Ishikawa (cell line): ENCODE results near the gene STAMBPL1.

ENCODE experiments used
- CEBPB ChIP-seq: IDR thresholded peaks from 2 replicates; pipeline ENCODE4 v1.6.1; 2012
- CREB1 ChIP-seq: IDR thresholded peaks from 2 replicates; pipeline ENCODE4 v1.6.1; 2012; ENCODE audit warnings: low read depth
- EP300 ChIP-seq: IDR thresholded peaks from 2 replicates; pipeline ENCODE4 v1.6.1; 2012; ENCODE audit warnings: borderline replicate concordance
- FOXM1 ChIP-seq: IDR thresholded peaks from 2 replicates; pipeline ENCODE4 v1.6.1; 2012; ENCODE audit warnings: low read depth, borderline replicate concordance
- NFIC ChIP-seq: IDR thresholded peaks from 2 replicates; pipeline ENCODE4 v1.6.1; 2012
- RAD21 ChIP-seq: IDR thresholded peaks from 2 replicates; pipeline ENCODE4 v1.6.1; 2012; ENCODE audit warnings: low read depth
- REST ChIP-seq: IDR thresholded peaks from 2 replicates; pipeline ENCODE4 v1.6.1; 2012; ENCODE audit warnings: low read depth, mild to moderate bottlenecking
- TAF1 ChIP-seq: IDR thresholded peaks from 2 replicates; pipeline ENCODE4 v1.6.1; 2012; ENCODE audit warnings: low read depth, mild to moderate bottlenecking
- TEAD4 ChIP-seq: IDR thresholded peaks from 2 replicates; pipeline ENCODE4 v1.6.1; 2012
- USF1 ChIP-seq: IDR thresholded peaks from 2 replicates; pipeline ENCODE4 v1.6.1; 2012
- YY1 ChIP-seq: IDR thresholded peaks from 2 replicates; pipeline ENCODE4 v1.6.1; 2012; ENCODE audit warnings: low read depth
- TF ChIP-seq, protein P1 (sequence below): IDR thresholded peaks from 2 replicates; pipeline ENCODE4 v1.6.1; 2012

DNA sequence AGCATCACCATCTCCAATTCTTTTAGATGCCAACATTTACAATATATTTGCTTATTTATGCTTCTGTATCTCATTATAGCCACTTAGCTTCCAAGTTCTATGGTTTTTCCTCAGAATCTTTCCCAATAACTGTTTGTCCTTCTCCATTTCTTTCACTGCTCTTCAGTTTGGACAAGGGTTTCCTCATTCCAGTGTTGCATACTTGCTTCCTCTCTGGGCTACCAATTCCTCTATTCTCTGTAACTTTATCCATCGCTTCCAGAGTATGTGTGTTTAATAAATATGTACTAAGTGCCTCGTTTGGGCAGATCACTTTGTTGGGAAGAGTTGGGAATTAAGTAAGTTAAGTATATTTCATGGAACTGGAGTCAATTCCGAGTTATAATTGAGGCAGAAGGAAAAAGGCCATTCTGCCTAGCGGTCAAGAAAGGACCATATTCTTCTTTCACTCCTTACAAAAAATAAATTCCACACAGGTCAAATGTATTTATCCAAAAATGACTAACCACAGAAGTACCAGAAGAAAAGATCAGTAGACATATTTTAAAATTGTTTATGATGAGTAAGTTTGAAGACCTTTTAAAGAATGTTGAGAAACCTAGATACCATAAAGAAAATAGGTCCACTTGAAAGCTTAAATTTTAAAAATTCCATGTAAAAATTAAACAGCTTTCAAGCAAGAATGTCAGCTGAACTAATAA lies 10.8 kb downstream of the STAMBPL1 start:
- TF ChIP-seq YY1 (no peak), NFIC (no peak), RAD21 (no peak), EP300 (no peak), CREB1 (no peak), FOXM1 (no peak), TEAD4 (no peak), USF1 (no peak), REST (no peak), CEBPB (no peak), TAF1 (no peak)
- TF ChIP-seq, protein P1, sequence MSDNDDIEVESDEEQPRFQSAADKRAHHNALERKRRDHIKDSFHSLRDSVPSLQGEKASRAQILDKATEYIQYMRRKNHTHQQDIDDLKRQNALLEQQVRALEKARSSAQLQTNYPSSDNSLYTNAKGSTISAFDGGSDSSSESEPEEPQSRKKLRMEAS: no peak
